Measurements from ENCODE around the gene CDCA3.

DNA sequence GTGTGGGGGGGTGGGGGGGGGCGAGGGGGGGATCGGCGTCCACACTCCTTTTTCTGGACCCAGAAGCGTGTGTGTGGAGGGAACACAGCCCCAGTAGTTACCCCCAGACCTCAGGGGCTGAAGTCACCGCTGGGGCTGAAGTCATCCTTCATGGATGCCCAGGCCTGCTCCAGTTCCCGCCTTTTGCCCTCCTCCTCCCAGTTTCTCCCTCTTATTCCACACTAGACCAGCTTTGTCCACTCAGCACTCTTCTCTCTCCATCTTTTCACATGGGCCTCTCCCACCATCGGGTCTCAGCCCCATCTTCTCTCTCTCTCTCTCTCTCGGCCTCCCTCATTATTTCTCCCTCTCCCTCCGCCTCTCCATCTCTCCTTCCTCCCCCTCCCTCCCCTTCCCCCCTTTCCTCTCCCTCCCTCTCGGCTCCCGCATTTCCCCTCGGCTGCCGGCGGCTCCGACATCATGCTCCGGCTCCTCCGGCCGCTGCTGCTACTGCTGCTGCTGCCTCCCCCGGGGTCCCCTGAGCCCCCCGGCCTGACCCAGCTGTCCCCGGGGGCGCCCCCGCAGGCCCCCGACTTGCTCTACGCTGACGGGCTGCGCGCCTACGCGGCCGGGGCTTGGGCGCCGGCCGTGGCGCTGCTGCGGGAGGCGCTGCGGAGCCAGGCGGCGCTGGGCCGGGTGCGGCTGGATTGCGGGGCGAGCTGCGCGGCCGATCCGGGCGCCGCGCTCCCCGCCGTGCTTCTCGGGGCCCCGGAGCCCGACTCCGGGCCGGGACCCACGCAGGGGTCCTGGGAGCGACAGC lies 22.9 kb downstream of the CDCA3 start, which contains the start of gene P3H3:
- TF ChIP-seq, protein P1, sequence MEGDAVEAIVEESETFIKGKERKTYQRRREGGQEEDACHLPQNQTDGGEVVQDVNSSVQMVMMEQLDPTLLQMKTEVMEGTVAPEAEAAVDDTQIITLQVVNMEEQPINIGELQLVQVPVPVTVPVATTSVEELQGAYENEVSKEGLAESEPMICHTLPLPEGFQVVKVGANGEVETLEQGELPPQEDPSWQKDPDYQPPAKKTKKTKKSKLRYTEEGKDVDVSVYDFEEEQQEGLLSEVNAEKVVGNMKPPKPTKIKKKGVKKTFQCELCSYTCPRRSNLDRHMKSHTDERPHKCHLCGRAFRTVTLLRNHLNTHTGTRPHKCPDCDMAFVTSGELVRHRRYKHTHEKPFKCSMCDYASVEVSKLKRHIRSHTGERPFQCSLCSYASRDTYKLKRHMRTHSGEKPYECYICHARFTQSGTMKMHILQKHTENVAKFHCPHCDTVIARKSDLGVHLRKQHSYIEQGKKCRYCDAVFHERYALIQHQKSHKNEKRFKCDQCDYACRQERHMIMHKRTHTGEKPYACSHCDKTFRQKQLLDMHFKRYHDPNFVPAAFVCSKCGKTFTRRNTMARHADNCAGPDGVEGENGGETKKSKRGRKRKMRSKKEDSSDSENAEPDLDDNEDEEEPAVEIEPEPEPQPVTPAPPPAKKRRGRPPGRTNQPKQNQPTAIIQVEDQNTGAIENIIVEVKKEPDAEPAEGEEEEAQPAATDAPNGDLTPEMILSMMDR (IDR thresholded peaks at IDR 0.05), result peak in 1 of 6 experiments; percentile 18
- peak in 1 of 2 donors; percentile 24 for TF ChIP-seq POLR2A (IDR thresholded peaks at IDR 0.05)

Data from thyroid gland (tissue), 4 donors.